HEK293 (cell line): ENCODE data around the gene GHRH.

Source experiments
- SCRT1 ChIP-seq: fragments of 450-650 bp; formaldehyde crosslinking; IDR thresholded peaks from 2 replicates; pipeline ENCODE4 v1.5.1; 2016; ENCODE audit warnings: missing biosample characterization, missing genetic modification characterization, borderline replicate concordance
- ZNF629 ChIP-seq: fragments of 450-650 bp; formaldehyde crosslinking; IDR thresholded peaks from 2 replicates; pipeline ENCODE4 v1.5.1; 2017; ENCODE audit warnings: missing biosample characterization, missing genetic modification characterization
- TF ChIP-seq, protein P1 (sequence below): fragments of 450-650 bp; formaldehyde crosslinking; IDR thresholded peaks from 2 replicates; pipeline ENCODE4 v1.5.1; 2016; ENCODE audit warnings: missing biosample characterization, missing genetic modification characterization

- TF ChIP-seq ZNF629 (tag by site-specific recombination) (no peak), SCRT1 (tag by site-specific recombination) (no peak)
- TF ChIP-seq, protein P1, sequence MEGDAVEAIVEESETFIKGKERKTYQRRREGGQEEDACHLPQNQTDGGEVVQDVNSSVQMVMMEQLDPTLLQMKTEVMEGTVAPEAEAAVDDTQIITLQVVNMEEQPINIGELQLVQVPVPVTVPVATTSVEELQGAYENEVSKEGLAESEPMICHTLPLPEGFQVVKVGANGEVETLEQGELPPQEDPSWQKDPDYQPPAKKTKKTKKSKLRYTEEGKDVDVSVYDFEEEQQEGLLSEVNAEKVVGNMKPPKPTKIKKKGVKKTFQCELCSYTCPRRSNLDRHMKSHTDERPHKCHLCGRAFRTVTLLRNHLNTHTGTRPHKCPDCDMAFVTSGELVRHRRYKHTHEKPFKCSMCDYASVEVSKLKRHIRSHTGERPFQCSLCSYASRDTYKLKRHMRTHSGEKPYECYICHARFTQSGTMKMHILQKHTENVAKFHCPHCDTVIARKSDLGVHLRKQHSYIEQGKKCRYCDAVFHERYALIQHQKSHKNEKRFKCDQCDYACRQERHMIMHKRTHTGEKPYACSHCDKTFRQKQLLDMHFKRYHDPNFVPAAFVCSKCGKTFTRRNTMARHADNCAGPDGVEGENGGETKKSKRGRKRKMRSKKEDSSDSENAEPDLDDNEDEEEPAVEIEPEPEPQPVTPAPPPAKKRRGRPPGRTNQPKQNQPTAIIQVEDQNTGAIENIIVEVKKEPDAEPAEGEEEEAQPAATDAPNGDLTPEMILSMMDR (tag by site-specific recombination) = no peak
Observed at GRCh38 chr20:37204056-37204455, 57.6 kb downstream of the GHRH start.
